HepG2 (cell line): ENCODE data around the gene ART4. TPM values are rescaled to one million over a fixed set of nuclear protein-coding genes. Genes with fewer than 3 reads are reported as not detected.

Source experiments
- ATAC-seq: fragments of 200-7000 bp; cut with Tn5 transposase; 3 replicates; pipeline ENCODE4 v1.9.1; 2020; ENCODE audit warnings: mild to moderate bottlenecking, moderate library complexity
- BruUV-seq: library from RNA; stranded (reverse); fragments of 400-500 nt; replicated peaks from 2 replicates; lab custom pipeline; 2021; lab: Mats Ljungman, UMichigan
- CTCF ChIA-PET: fragments of 300-600 bp; formaldehyde crosslinking; extraction: SDS; loops from one replicate; lab custom pipeline; 2021; ENCODE audit warnings: low total read pairs, inconsistent platforms, low intra/inter-chr PET ratio; lab: Yijun Ruan, JAX
- POLR2A ChIA-PET: fragments of 350-600 bp; sonication (Branson Sonifier 250); formaldehyde crosslinking; loops from one replicate; lab custom pipeline; 2020; ENCODE audit warnings: antibody characterized with exemption, inconsistent platforms; lab: Yijun Ruan, JAX
- DNase-seq: peaks from one replicate; pipeline ENCODE4 v3.0.0-alpha.2; 2015; ENCODE audit warnings: low spot score
- FAIRE-seq: peaks from 3 replicates; lab custom pipeline; 2011; peaks lifted over from hg19 to GRCh38; lab: Jason Lieb, UNC
- H2AFZ ChIP-seq: one replicate; pipeline ENCODE4 v1.6.1; 2011; ENCODE audit warnings: low read length, inconsistent platforms
- H3K27ac ChIP-seq: fragments of 300-600 bp; 3 replicates; pipeline ENCODE4 v1.8.0; 2011; ENCODE audit warnings: mixed run types, mild to moderate bottlenecking, mixed read lengths, low read length, inconsistent platforms; ENCODE audit not compliant: insufficient read depth; ENCODE audit errors: extremely low read length
- H3K27me3 ChIP-seq, 2 experiments: fragments of 200-600 bp in 1 of 2; 2 replicates in 1 of 2; 3 replicates in 1 of 2; pipeline versions ENCODE4 v1.6.0 to v1.8.0; 2011; ENCODE audit warnings: low read length in 2 of 2, mild to moderate bottlenecking in 2 of 2, moderate library complexity in 2 of 2, inconsistent platforms in 1 of 2; ENCODE audit not compliant: insufficient read depth in 2 of 2, control insufficient read depth in 1 of 2
- H3K36me3 ChIP-seq, 2 experiments: fragments of 200-600 bp in 1 of 2; replicated peaks in 1 of 2; 2 replicates in 1 of 2; 3 replicates in 1 of 2; pipeline versions ENCODE4 v1.5.1 to v1.8.0; 2011; ENCODE audit warnings: low read length in 2 of 2, inconsistent platforms in 1 of 2; ENCODE audit not compliant: insufficient read depth in 2 of 2, control insufficient read depth in 1 of 2
- H3K4me1 ChIP-seq: 2 replicates; pipeline ENCODE4 v1.5.1; 2012; ENCODE audit warnings: low read length, inconsistent platforms; ENCODE audit not compliant: insufficient read depth
- H3K4me2 ChIP-seq: 2 replicates; pipeline ENCODE4 v1.6.0; 2011; ENCODE audit warnings: low read depth, low read length, inconsistent platforms
- H3K4me3 ChIP-seq, 3 experiments: fragments of 200-600 bp in 1 of 3; sonication (generic), shearing (Covaris generic) in 1 of 3; replicated peaks in 1 of 3; 2 replicates each; pipeline ENCODE4 v1.5.1; 2011 to 2016; ENCODE audit warnings: low read length in 3 of 3, inconsistent platforms in 2 of 3, low read depth in 2 of 3, mild to moderate bottlenecking in 2 of 3, control low read depth in 1 of 3, mixed read lengths in 1 of 3; ENCODE audit not compliant: insufficient read depth in 1 of 3
- H3K79me2 ChIP-seq: one replicate; pipeline ENCODE4 v1.6.1; 2011; ENCODE audit warnings: low read length, inconsistent platforms; ENCODE audit not compliant: insufficient read depth
- H3K9ac ChIP-seq: 2 replicates; pipeline ENCODE4 v1.6.0; 2011; ENCODE audit warnings: mild to moderate bottlenecking, low read depth, low read length, inconsistent platforms; ENCODE audit not compliant: insufficient read depth
- H3K9me3 ChIP-seq: 2 replicates; pipeline ENCODE4 v1.5.1; 2012; ENCODE audit warnings: mild to moderate bottlenecking, low read length
- H4K20me1 ChIP-seq: 2 replicates; pipeline ENCODE4 v1.6.0; 2011; ENCODE audit warnings: inconsistent platforms, mild to moderate bottlenecking, low read length, moderate library complexity; ENCODE audit not compliant: insufficient read depth
- ATF2 ChIP-seq: sonication (generic); formaldehyde crosslinking; IDR thresholded peaks from 2 replicates; pipeline ENCODE4 v1.4.0; 2020; ENCODE audit warnings: missing genetic modification reagents
- E2F5 ChIP-seq: sonication (generic); formaldehyde crosslinking; conservative IDR thresholded peaks from 2 replicates; pipeline ENCODE4 v1.4.0; 2020; ENCODE audit warnings: missing genetic modification reagents
- ERF ChIP-seq: IDR thresholded peaks from 2 replicates; pipeline ENCODE4 v1.6.1; 2018; ENCODE audit warnings: missing biosample characterization, missing genetic modification reagents
- FOSL1 ChIP-seq: sonication (generic); formaldehyde crosslinking; IDR thresholded peaks from 2 replicates; pipeline ENCODE4 v1.9.0; 2021; ENCODE audit warnings: missing genetic modification reagents, borderline replicate concordance
- GMEB2 ChIP-seq: IDR thresholded peaks from 2 replicates; pipeline ENCODE4 v1.6.1; 2016; ENCODE audit warnings: missing biosample characterization, missing genetic modification reagents, low read depth
- GRHL1 ChIP-seq: sonication (generic); formaldehyde crosslinking; conservative IDR thresholded peaks from 2 replicates; pipeline ENCODE4 v1.8.0; 2022; ENCODE audit warnings: missing genetic modification reagents
- IRF9 ChIP-seq: sonication (generic); formaldehyde crosslinking; IDR thresholded peaks from 2 replicates; pipeline ENCODE4 v1.8.0; 2022; ENCODE audit warnings: missing genetic modification reagents, mild to moderate bottlenecking, borderline replicate concordance
- KDM6A ChIP-seq: IDR thresholded peaks from 2 replicates; pipeline ENCODE4 v1.6.1; 2016; ENCODE audit warnings: low read depth
- MLX ChIP-seq: IDR thresholded peaks from 2 replicates; pipeline ENCODE4 v1.6.1; 2016
- NCOA2 ChIP-seq: sonication (generic); formaldehyde crosslinking; IDR thresholded peaks from 2 replicates; pipeline ENCODE4 v1.8.0; 2022; ENCODE audit warnings: inconsistent platforms
- NFYB ChIP-seq: sonication (generic); formaldehyde crosslinking; IDR thresholded peaks from 2 replicates; pipeline ENCODE4 v1.4.0; 2020; ENCODE audit warnings: missing genetic modification reagents
- PITX1 ChIP-seq: sonication (generic); formaldehyde crosslinking; IDR thresholded peaks from 2 replicates; pipeline ENCODE4 v1.5.1; 2020; ENCODE audit warnings: mild to moderate bottlenecking, missing genetic modification reagents
- SMARCE1 ChIP-seq: fragments of 450-650 bp; IDR thresholded peaks from 2 replicates; pipeline ENCODE4 v1.6.1; 2017; ENCODE audit warnings: borderline replicate concordance
- ZHX1 ChIP-seq: sonication (generic); formaldehyde crosslinking; IDR thresholded peaks from 2 replicates; pipeline ENCODE4 v1.8.1; 2022; ENCODE audit warnings: low read depth, mild to moderate bottlenecking, missing genetic modification reagents
- ZSCAN20 ChIP-seq: sonication (generic); formaldehyde crosslinking; IDR thresholded peaks from 2 replicates; pipeline ENCODE4 v1.4.0; 2020; ENCODE audit warnings: missing genetic modification reagents, mild to moderate bottlenecking, borderline replicate concordance
- WGBS: methylation state at CpG from one replicate; pipeline ENCODE4 v1.1.6; 2017; ENCODE audit warnings: low lambda C conversion rate; 5-methylcytosine and 5-hydroxymethylcytosine counted together
- in situ Hi-C: cut with HindIII; loops from 2 replicates; pipeline ENCODE4 v1.10.0; 2017; ENCODE audit warnings: low pct_unique_long_range_greater_than_20kb; ENCODE audit not compliant: extremely low pct_ligation_motif_present
- intact Hi-C: fragments of 100-400 bp; cut with micrococcal nuclease; formaldehyde crosslinking; loops from one replicate; pipeline ENCODE4 v1.10.0; 2022; ENCODE audit not compliant: unreplicated experiment
- polyA plus RNA-seq, 8 experiments: library from polyadenylated mRNA; depleted of rRNA in 3 of 8; stranded (reverse) in 7 of 8; unstranded in 1 of 8; fragments of >200 nt; fragmentation: Illumina TruSeq in 4 of 8; extraction: Trizol in 4 of 8; gene quantifications; 2 replicates each; pipeline versions ENCODE4 v1.2.1 to v1.2.3, GENCODE V29; 2011 to 2016; ENCODE audit warnings: low read depth in 4 of 8, missing spikeins in 1 of 8, mixed read lengths in 1 of 8; ENCODE audit not compliant: insufficient read depth in 1 of 8
- total RNA-seq, 5 experiments: library from RNA; depleted of rRNA; stranded (reverse); fragments of >200 nt; fragmentation: Illumina TruSeq; extraction: Trizol; gene quantifications; 2 replicates each; pipeline ENCODE4 v1.2.3, GENCODE V29; 2016; ENCODE audit warnings: low read depth in 1 of 5

The ART4 gene
- total and polyA plus RNA-seq, 2 of the 13 experiments (the other 11 are each of a cell fraction or from before 2014, with no cell fraction given) = 17.6 to 20.3 TPM

GRCh38 chr12:14876833-14877232, 33.5 kb upstream of the ART4 start (continued):
- TF ChIP-seq FOSL1 = no peak
- TF ChIP-seq KDM6A (CRISPR knock-in tag) = no peak
- no peak for TF ChIP-seq ATF2 (CRISPR knock-in tag)
- no peak for TF ChIP-seq NFYB
- no peak for TF ChIP-seq PITX1
- no peak for TF ChIP-seq ZHX1 (CRISPR knock-in tag)
- no peak for TF ChIP-seq ERF (CRISPR knock-in tag)
- no peak for TF ChIP-seq NCOA2 (CRISPR knock-in tag)
- TF ChIP-seq ZSCAN20 = no peak
- no peak for TF ChIP-seq E2F5 (CRISPR knock-in tag)

- no peaks in the 10 kb centered on the region for H3K9me3 ChIP-seq
- DNase-seq = no peak
- no peaks in the 10 kb centered on the region for H3K27me3 ChIP-seq
- no peaks in the 10 kb centered on the region for H4K20me1 ChIP-seq
- no TSS peak for BruUV-seq
- H3K9ac ChIP-seq = no peak overlapping the region
- intact Hi-C loops = no loop called here
- ATAC-seq = no peak
- WGBS = 17% methylated on average over 3 of the region's 3 CpGs
- no peaks in the 10 kb centered on the region for H3K4me1 ChIP-seq
- H3K36me3 ChIP-seq = no peaks in the 10 kb centered on the region
- H3K4me2 ChIP-seq = no peak overlapping the region
- CTCF ChIA-PET = no interaction called here
- H3K27ac ChIP-seq = no peak overlapping the region
- FAIRE-seq = no peak
- H3K4me3 ChIP-seq = no peak overlapping the region
- TF ChIP-seq GRHL1 (CRISPR knock-in tag) = no peak
- TF ChIP-seq GMEB2 = no peak
- TF ChIP-seq MLX (CRISPR knock-in tag) = no peak
- TF ChIP-seq IRF9 (CRISPR knock-in tag) = no peak
- TF ChIP-seq SMARCE1 = no peak
- H2AFZ ChIP-seq = no peak overlapping the region
- POLR2A ChIA-PET = no interaction called here
- in situ Hi-C loops = no loop called here
- no peaks in the 10 kb centered on the region for H3K79me2 ChIP-seq
Observed at GRCh38 chr12:14874882-14875281, 31.6 kb upstream of the ART4 start.
